GM19452 (cell line): ENCODE data around the gene LITAFD.
"Not testable (repeated sequence)": the region's sequence is repeated elsewhere in the genome, so short reads cannot be mapped to it uniquely, and the experiment has no call there.

Source experiments
- ATAC-seq: cut with Tn5 transposase; IDR thresholded peaks from one replicate; pipeline ENCODE4 v1.9.1; 2021; ENCODE audit not compliant: unreplicated experiment

Gene LITAFD

GRCh38 chr16:8882041-8882617 lies at the start of gene LITAFD:
Gene LITAFD (plus strand): TSS chr16:8882351. CDS start chr16:8884356, 2,005 bp downstream.
- ATAC-seq = no peak

- no peak for ATAC-seq
These were observed 49.4 kb upstream of the LITAFD start for GRCh38 chr16:8832717-8833105.

- ATAC-seq = not testable (repeated sequence)
These were observed 45.4 kb upstream of the LITAFD start for GRCh38 chr16:8836797-8837196.

- ATAC-seq = not testable (repeated sequence)
These were observed 44.6 kb upstream of the LITAFD start for GRCh38 chr16:8837594-8837993.

- not testable (repeated sequence) for ATAC-seq
These were observed 40.1 kb upstream of the LITAFD start for GRCh38 chr16:8842016-8842415.

- ATAC-seq = not testable (repeated sequence)
These were observed 38.9 kb upstream of the LITAFD start for GRCh38 chr16:8843296-8843695.

GRCh38 chr16:8845699-8846298 lies 36.4 kb upstream of the LITAFD start:
- ATAC-seq = no peak

GRCh38 chr16:8846401-8846932 lies 35.7 kb upstream of the LITAFD start:
- ATAC-seq = no peak

- no peak for ATAC-seq
These were observed 35.0 kb upstream of the LITAFD start for GRCh38 chr16:8847145-8847544.

- ATAC-seq = no peak
These were observed 34.5 kb upstream of the LITAFD start for GRCh38 chr16:8847623-8848022.

- ATAC-seq = no peak
These were observed 33.8 kb upstream of the LITAFD start for GRCh38 chr16:8848231-8848938.

GRCh38 chr16:8848939-8849391 lies 33.2 kb upstream of the LITAFD start:
- no peak for ATAC-seq

- ATAC-seq = no peak
These were observed 32.6 kb upstream of the LITAFD start for GRCh38 chr16:8849411-8850011.

- no peak for ATAC-seq
These were observed 31.8 kb upstream of the LITAFD start for GRCh38 chr16:8850279-8850885.

- no peak for ATAC-seq
These were observed 30.3 kb upstream of the LITAFD start for GRCh38 chr16:8851761-8852403.

- ATAC-seq = no peak
These were observed 29.6 kb upstream of the LITAFD start for GRCh38 chr16:8852534-8852933.

GRCh38 chr16:8853150-8853549 lies 29.0 kb upstream of the LITAFD start:
- ATAC-seq = no peak

- no peak for ATAC-seq
These were observed 28.5 kb upstream of the LITAFD start for GRCh38 chr16:8853611-8854010.

GRCh38 chr16:8854298-8854948 lies 27.7 kb upstream of the LITAFD start:
- no peak for ATAC-seq
